Tibial nerve (tissue), 4 donors: Measurements from ENCODE around the gene INTS3. TPM values are rescaled to one million over a fixed set of nuclear protein-coding genes. Genes with fewer than 3 reads are reported as not detected.

Experiments
- DNase-seq, 2 donors: peaks; one replicate each; pipeline ENCODE4 v3.0.0-alpha.2; 2019; ENCODE audit warnings: low spot score in 2 of 2
- H3K27ac ChIP-seq, 4 donors: fragments of 200-600 bp; sonication (generic) in 3 of 4; one replicate each; pipeline ENCODE4 v1.5.1; 2017 to 2019; ENCODE audit warnings: mild to moderate bottlenecking in 1 of 4
- H3K27me3 ChIP-seq, 2 donors: fragments of 200-600 bp; sonication (generic) in 1 of 2; one replicate each; pipeline versions ENCODE4 v1.5.1 to v1.6.0; 2017 to 2019
- H3K36me3 ChIP-seq, 3 donors: fragments of 200-600 bp; sonication (generic); one replicate each; pipeline ENCODE4 v1.5.1; 2018 to 2019
- H3K4me1 ChIP-seq, 4 donors: fragments of 200-600 bp; sonication (generic) in 3 of 4; one replicate each; pipeline ENCODE4 v1.5.1; 2017 to 2019
- H3K4me3 ChIP-seq, 4 donors: fragments of 200-600 bp; sonication (generic) in 3 of 4; one replicate each; pipeline ENCODE4 v1.5.1; 2017 to 2019; ENCODE audit warnings: mild to moderate bottlenecking in 1 of 4, moderate library complexity in 1 of 4
- H3K9me3 ChIP-seq, 4 donors: fragments of 200-600 bp; sonication (generic) in 3 of 4; one replicate each; pipeline ENCODE4 v1.5.1; 2017 to 2019
- CTCF ChIP-seq, 5 experiments: fragments of 200-600 bp in 3 of 5; fragments of 450-650 bp in 2 of 5; sonication (generic) in 3 of 5; IDR thresholded peaks; one replicate each; pipeline ENCODE4 v1.5.1; 2016 to 2019; ENCODE audit warnings: antibody characterized with exemption in 5 of 5, mild to moderate bottlenecking in 3 of 5, moderate library complexity in 2 of 5
- EP300 ChIP-seq, 2 donors: sonication (generic); formaldehyde crosslinking; IDR thresholded peaks; one replicate each; pipeline ENCODE4 v1.6.1; 2017; ENCODE audit warnings: antibody characterized with exemption in 2 of 2, mild to moderate bottlenecking in 1 of 2
- POLR2A ChIP-seq, 2 donors: fragments of 450-650 bp; IDR thresholded peaks; one replicate each; pipeline ENCODE4 v1.6.1; 2017; ENCODE audit warnings: antibody characterized with exemption in 2 of 2, mild to moderate bottlenecking in 2 of 2, moderate library complexity in 2 of 2
- WGBS, 2 donors: methylation state at CpG; one replicate each; pipeline ENCODE4 v1.1.5; 2018; 5-methylcytosine and 5-hydroxymethylcytosine counted together
- total RNA-seq, 4 donors: library from RNA; depleted of rRNA; stranded (reverse); fragments of >200 nt; gene quantifications; one replicate each; pipeline ENCODE4 v1.1.0, GENCODE V29; 2016

Gene INTS3
- total RNA-seq, 4 donors from 2014 or later = 66.6 to 79.5 (median 71.3) TPM

DNA sequence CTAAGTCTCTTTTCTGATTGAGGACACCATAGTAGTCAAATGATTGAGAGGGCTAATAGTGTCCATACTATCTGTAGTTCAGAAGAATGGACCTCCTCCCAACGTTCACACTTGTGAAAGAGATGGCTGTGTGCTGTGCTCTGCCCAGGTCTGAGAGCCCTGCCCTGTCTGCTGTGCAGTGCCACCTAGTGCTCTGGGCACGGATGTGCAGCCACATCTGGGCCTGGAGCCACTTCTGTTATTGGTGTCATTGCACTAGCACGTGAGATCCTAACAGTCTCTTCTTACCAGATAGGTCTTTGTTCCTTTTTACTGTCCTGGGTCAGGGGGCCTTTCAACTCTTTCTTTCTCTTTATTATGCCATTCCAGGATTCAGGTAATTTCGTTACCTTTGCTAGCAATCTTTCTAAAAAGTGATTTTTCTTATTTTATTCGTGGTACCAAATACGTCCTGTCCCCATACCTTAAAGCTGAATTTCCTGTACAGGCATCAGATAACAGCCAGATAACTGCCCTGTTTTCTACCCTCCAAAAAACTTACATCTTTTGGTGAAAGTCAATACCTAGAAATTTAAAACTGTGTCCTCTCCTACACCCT is 21.7 kb downstream of the INTS3 start:
- DNase-seq = peak; percentile 82 to 93
- peaks cover 0 to 93% (median 0%) of the 10 kb centered on the region in 3 donors for H3K36me3 ChIP-seq
- 42 to 45% methylated on average over 6 of the region's 6 CpGs for WGBS, 2 donors
- H3K9me3 ChIP-seq = no peaks in the 10 kb centered on the region
- TF ChIP-seq EP300 (IDR thresholded peaks at IDR 0.05) = peak in 1 of 2 donors; percentile 82
- TF ChIP-seq POLR2A (IDR thresholded peaks at IDR 0.05) = no peak
- peak; percentile 82 to 93 (median 90) for TF ChIP-seq CTCF (IDR thresholded peaks at IDR 0.05)
- no peak overlapping the region for H3K4me3 ChIP-seq
- H3K4me1 ChIP-seq = peaks cover 0 to 33% (median 3%) of the 10 kb centered on the region in 4 donors
- H3K27me3 ChIP-seq = no peaks in the 10 kb centered on the region
- H3K27ac ChIP-seq = peak overlapping the region in 3 of 4 donors; percentile 61 to 86 (median 67)

- Histone ChIP-seq H3K27me3 (no peaks in the 10 kb centered on the region), H3K27ac (peak overlapping the region; percentile 1 to 86 (median 64)), H3K36me3 (peaks cover 0 to 93% (median 0%) of the 10 kb centered on the region in 3 donors), H3K4me3 (no peak overlapping the region), H3K9me3 (no peaks in the 10 kb centered on the region), H3K4me1 (peaks cover 0 to 33% (median 3%) of the 10 kb centered on the region in 4 donors)
- WGBS, 2 donors = 63% methylated on average over 6 of the region's 6 CpGs
- DNase-seq = peak in 1 of 2 donors; percentile 59
- TF ChIP-seq POLR2A (IDR thresholded peaks at IDR 0.05) (no peak), EP300 (IDR thresholded peaks at IDR 0.05) (peak; percentile 44 to 83)
Observed at GRCh38 chr1:153750026-153750995, 22.5 kb downstream of the INTS3 start.

GRCh38 chr1:153752072-153752471 is 24.2 kb downstream of the INTS3 start:
- Histone ChIP-seq H3K4me1 (peaks cover 0 to 33% (median 3%) of the 10 kb centered on the region in 4 donors), H3K36me3 (peaks cover 0 to 93% (median 0%) of the 10 kb centered on the region in 3 donors), H3K27me3 (no peaks in the 10 kb centered on the region), H3K27ac (peak overlapping the region; percentile 1 to 86 (median 41)), H3K9me3 (no peaks in the 10 kb centered on the region), H3K4me3 (no peak overlapping the region)
- no peak for TF ChIP-seq CTCF (IDR thresholded peaks at IDR 0.05)
- no peak for TF ChIP-seq POLR2A (IDR thresholded peaks at IDR 0.05)
- DNase-seq = no peak
- 77 to 80% methylated on average over 2 of the region's 2 CpGs for WGBS, 2 donors

DNA sequence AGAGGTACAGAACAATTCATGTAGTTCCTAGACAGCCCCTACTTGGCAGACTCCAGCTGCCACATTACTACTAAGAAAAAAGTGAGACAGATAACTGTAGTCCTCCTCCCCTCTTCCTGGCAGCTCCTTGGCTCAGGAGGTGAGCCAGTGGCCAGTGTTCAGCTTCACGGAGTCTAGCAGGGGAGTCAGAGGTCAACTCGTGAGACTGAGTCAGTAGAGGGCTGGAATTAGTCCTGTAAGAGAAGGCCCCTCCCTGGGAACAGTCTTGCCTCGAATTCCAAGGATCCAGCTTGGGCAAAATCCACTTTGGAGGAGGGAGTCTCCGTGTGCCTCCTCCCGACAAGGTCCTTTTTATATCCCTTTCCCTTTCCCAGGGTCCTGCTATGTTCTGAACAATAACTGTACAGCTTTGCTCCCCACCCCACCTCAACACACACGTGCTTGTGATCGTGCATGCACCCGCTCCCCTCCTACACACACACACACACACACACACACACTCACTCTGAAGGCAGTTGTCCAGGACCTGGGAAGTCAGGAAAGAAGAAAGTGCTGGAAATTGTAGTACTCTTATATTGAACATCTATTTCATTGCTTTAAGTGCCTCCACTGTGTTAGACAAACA is 24.8 kb downstream of the INTS3 start:
- 53 to 64% methylated on average over 8 of the region's 8 CpGs for WGBS, 2 donors
- H3K4me3 ChIP-seq = no peak overlapping the region
- H3K9me3 ChIP-seq = no peaks in the 10 kb centered on the region
- H3K4me1 ChIP-seq = peaks cover 0 to 33% (median 3%) of the 10 kb centered on the region in 4 donors
- H3K36me3 ChIP-seq = peaks cover 0 to 93% (median 1%) of the 10 kb centered on the region in 3 donors
- DNase-seq = peak in 1 of 2 donors; percentile 80
- peak overlapping the region; percentile 1 to 86 (median 41) for H3K27ac ChIP-seq
- H3K27me3 ChIP-seq = no peaks in the 10 kb centered on the region
- TF ChIP-seq POLR2A (IDR thresholded peaks at IDR 0.05) (no peak), EP300 (IDR thresholded peaks at IDR 0.05) (peak in 1 of 2 donors; percentile 55), CTCF (IDR thresholded peaks at IDR 0.05) (no peak)

- H3K9me3 ChIP-seq = no peaks in the 10 kb centered on the region
- no peak for TF ChIP-seq EP300 (IDR thresholded peaks at IDR 0.05)
- no peak for TF ChIP-seq POLR2A (IDR thresholded peaks at IDR 0.05)
- no peak for TF ChIP-seq CTCF (IDR thresholded peaks at IDR 0.05)
- peaks cover 0 to 26% (median 3%) of the 10 kb centered on the region in 4 donors for H3K4me1 ChIP-seq
- no peaks in the 10 kb centered on the region for H3K27me3 ChIP-seq
- no peak overlapping the region for H3K4me3 ChIP-seq
- 91 to 93% methylated on average over 2 of the region's 2 CpGs for WGBS, 2 donors
- no peak overlapping the region for H3K27ac ChIP-seq
- peaks cover 0 to 94% (median 2%) of the 10 kb centered on the region in 3 donors for H3K36me3 ChIP-seq
- no peak for DNase-seq
Observed at GRCh38 chr1:153754266-153754665, 26.4 kb downstream of the INTS3 start.
